Kidney glomerular epithelial cell (primary cell): Measurements from ENCODE around the gene CARD9.

Experiments
- DNase-seq: peaks from one replicate; lab custom pipeline; 2025; lab: John Stamatoyannopoulos, UW

CARD9 gene

DNA sequence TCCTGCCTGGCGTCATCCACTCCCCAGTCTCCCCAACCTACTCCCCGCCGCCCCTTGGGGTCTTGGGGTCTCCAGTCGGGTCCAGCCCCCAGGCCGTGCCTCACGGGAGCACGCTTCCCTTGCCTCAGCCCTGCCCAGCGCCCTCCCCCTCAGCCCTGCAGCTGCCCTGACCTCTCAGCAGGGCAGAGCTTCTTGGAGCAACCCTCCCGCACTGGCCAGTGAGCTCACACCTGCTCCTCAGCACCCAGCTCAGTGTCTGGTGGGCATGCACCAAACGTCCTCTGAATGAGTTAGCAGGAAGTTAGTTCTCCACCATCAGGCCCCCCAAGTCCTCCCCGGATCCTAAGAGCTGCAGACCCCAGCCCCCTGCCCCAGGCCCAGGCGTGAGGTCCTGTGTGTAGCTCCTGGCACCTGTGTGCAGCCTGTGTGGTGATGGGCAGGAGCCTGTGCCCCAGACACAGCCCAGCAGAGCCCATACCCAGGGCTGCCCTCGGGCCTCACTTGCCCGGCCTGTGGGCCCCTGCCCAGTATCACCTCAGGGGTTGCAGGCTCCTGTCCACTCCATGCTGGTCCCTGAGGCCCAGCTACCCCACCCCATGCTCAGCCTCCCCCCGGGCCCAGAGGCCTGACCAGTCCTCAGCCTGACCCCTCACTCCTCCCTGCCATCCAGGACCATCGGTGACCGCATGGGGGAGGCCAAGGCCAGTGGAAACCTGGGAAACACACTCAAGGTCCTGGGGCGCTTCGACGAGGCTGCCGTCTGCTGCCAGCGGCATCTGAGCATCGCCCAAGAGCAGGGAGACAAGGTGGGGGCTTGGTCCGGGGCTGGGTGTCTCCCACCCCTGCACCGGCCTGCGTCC lies 37.9 kb downstream of the CARD9 start:
- no peak for DNase-seq

DNA sequence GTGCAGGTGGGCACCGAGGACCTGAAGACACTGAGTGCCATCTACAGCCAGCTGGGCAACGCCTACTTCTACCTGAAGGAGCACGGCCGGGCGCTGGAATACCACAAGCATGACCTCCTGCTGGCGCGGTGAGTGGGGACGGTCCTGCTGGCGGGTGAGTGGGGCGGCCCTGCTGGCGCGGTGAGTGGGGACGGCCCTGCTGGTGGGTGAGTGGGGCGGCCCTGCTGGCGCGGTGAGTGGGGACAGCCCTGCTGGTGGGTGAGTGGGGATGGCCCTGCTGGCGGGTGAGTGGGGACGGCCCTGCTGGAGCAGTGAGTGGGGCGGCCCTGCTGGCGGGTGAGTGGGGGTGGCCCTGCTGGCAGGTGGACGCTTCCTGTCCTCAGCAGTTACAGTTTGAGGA lies 38.9 kb downstream of the CARD9 start:
- DNase-seq = no peak

DNA sequence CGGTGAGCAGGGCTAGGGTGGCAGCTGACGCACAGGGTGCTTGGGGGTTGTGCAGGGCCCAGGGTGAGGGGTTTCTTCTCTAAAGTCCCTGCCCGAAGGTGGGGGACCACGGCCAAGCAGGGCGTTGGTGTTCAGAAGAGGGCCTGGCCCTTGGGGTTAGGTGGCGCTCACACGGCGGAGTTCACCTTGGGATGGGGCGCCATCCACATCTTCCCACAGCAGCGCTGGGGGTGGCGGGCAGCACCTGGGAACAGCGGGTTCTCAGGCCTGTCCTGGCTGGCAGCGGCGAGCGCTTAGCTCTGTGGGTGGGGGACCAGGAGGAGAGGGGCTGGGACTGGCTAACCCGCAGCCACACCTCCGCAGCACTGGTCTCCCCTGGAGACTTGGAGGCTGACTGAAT lies 40.0 kb downstream of the CARD9 start:
- no peak for DNase-seq

DNA sequence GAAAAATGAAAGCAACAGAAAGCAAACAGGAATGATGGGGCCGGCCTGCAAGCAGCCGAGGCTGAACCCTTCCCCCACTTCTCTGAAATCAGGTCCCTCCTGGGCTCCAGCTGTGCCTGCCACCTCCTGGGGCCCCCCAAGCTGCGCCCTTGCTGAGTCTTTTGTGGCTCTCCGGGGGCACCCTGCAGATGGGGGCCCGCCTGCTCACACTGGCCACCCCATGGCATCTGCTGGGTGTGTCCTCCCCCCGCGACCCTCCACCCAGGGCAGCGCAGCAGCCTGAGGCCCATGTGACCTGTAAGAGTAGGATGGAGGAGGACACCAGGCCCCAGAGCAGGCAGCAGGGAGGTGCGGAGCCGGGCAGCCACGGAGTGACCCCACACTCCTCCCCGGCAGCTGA lies 40.4 kb downstream of the CARD9 start:
- DNase-seq = no peak

DNA sequence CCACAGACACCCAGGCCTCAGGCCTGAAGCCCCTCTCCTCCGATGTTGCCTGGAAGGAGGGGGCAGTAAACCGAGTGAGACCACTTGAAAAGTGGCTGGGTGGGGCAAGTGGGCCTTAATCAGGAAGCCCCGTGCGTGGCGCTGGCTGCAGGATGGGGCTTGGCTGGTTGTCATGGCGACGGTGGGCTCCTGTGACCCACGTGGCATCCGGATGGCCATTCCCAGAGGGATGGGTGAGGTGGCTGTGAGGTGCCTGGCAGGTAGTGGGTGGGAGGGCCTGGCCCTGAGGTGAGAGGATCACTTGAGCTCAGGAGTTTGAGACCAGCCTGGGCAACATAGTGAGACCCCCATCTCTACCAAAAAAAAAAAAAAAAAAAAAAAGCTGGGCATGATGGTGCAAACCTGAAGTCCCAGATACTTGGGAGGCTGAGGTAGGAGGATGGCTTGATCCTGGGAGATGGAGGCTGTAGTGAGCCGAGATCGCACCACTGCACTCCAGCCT lies 40.9 kb downstream of the CARD9 start:
- no peak for DNase-seq

DNA sequence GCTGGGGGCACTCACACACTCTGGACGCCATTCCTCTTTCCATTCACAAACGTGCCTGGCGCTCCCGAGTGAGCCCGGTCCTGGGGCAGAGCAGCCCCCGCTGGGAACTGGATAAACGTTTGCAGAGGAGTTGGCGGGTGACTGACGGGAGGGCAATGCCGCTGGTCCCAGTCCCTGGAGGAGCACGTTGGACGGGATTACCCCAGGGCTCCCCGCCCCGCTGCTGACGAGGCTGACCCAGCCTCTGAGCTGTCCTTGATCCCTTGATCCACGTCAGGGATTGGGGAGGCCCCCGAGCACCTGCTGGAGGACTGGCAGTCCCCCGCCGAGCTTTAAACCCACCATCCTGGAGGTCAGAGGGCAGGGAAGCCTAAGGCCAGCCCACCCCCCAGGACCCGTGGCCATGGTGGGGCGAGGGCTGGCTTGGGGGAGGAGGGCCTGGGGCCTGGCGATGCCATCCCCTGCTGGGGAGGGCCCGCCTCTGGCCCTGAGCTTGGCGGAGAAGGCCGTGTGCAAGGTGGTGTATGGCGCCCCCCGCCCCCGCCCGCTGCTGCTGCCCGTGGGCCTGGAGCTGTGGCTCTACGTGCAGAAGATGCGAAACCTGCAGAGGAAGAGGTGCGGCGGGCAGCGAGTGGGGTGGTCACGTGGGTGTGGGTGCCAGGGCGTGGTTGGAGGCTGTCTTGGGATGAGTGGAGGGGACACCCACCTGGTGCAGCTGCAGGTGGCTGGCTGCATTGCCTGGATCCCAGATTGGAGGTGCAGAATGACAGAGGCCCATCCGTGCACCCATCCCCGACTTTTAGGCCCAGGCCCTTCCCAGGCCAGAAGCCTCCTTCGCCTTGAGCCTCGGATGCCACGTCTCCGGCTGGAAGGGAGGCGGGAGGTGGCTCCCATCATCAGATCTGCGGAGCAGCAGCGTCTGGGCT lies 41.6 kb downstream of the CARD9 start:
- DNase-seq = no peak

DNA sequence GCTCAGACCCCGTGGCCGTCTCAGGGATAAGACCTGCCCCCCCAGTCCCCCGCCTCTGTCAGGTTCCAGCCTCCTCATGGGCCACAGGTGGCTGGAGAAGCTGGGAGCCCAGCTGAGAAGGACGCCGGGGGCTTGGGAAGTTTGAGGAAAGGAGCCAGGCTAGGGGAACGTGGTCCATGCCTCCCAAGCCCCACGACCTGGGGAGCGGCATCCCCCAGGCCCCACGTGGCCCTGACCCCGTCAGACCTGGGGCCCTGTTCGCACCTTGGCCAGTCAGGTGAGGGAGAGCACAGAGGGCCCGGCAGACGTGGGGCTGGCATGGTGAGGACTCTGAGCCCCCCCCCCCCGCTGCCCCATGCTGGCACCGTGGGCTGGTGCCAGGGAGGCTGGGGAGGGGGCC lies 42.4 kb downstream of the CARD9 start:
- DNase-seq = no peak

DNA sequence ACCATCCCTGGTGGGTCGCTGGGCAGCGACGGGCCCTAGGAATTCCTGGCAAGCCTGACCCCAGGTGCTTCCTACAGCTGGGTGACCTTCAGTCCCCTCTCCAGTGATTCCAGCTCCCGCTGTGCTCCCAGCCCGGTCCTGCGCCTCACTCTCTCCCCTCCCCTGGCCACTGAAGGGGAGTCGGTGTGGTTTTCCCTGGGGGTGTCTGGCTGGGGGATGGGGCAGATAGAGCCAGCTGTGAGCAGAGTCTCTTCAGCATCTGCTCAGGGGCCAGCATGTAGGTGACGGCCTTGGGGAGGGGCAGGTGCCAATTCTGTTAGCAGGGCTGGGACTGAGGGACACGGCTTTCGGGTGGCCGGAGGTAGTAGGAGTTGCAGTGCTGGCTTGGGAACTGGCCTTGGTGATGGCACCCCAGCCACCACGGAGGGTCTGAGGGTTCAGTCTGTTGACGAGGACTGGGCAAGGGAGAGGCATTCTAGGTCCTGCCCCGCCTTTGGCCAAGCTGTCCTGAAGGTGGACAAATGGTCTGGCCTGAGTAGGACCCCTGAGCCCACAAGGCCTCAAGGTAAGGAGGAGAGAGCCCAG lies 43.0 kb downstream of the CARD9 start:
- no peak for DNase-seq

DNA sequence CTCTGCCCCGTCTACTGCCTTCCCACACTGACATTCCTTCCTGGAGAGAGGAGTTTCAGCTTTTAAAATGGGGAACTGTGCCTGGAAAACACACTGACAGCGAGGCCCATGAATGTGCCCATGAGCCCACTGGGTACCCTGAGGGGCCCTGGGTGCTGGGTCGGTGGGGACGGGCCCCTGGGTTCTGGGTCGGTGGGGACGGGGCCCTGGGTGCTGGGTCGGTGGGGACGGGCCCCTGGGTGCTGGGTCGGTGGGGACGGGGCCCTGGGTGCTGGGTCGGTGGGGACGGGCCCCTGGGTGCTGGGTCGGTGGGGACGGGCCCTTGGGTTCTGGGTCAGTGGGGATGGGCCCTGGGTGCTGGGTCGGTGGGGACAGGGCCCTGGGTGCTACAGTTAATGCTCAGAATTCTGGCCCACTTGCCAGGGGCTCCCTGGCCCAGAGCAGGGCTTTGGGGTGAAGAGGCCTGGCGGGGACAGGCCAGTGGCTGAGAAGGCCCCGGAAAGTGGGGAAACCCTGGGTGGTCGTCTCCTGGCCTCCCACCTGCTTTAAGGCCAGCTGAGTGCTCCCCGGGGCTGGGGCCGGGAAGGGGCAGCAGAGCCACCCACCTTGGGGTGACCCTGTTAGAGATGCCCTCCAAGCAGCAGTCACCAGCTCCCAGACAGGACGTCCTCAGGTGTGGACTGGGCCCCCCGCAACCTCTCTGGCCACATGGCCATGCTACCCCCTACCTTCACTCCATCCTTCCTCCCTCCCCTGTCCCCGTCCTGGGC lies 43.6 kb downstream of the CARD9 start:
- DNase-seq = no peak

DNA sequence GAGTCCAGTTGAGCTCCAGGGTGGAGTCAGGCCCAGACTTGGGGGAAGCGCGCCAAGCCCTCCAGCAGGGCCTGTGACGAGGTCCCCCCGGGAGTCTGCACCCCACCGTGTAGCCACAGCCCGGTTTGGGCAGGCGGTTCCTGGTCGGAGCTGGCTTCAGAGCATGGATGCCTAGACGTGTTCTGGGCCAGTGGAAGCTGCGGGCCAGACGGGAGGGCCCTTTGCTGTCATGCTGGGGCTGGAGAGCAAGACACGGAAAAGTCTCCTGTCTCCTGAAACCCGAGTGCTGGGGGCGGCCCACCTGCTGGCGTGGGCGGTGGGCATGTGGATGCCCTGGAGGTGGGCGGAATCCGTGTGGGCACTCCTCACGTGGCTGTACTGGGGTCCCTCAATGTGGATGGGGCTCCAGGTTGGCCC lies 44.2 kb downstream of the CARD9 start:
- no peak for DNase-seq

DNA sequence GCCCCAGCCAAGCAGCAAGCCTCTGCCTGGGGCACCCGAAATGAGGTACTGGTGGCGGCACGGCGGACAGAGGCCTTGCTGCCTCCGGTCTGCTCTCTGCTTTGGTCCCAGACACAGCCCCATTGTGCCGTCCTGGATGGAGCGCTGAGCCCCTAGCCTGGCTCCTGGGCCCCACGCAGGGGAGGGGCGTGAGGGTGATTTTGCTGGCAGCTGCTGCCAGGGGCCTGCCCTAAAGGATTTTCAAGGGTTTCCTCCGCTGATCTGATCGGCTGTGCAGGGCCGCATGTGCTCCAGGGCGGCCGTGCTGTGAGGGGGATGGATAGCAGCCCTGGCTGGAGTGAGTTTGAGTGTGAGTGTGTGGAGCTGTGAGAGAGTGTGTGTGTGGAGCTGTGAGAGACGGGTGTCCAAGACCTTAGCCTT lies 44.8 kb downstream of the CARD9 start:
- no peak for DNase-seq

DNA sequence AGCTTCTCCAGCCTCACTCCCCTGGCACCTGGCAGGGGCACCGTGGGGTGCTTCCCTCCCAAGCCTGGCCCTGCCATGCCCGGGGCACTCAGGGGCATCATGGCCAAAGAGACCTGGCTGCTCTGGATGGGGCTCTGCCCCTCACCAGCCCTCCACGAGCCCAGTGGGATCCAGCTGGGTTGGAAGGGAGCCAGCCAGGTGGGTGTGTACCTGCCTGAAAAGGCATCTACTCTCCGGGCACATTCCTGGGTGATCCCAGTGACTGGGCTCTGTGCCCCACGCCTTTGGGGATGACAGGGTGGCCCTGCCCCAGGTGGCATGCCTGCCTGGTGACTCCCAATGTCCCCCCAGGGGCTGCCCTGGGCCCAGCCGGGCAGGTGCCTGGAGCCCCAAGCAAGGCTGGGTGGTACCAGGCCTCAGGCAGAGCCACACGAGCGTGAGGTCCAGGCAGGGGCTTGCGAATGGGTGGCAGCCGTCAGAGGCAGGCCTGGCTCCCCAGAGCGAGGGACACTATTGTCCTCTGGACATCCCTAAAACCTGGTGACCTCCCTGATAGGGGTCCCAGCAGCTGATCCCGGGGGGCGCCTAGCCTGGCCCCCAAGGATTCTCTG lies 45.4 kb downstream of the CARD9 start:
- no peak for DNase-seq

DNA sequence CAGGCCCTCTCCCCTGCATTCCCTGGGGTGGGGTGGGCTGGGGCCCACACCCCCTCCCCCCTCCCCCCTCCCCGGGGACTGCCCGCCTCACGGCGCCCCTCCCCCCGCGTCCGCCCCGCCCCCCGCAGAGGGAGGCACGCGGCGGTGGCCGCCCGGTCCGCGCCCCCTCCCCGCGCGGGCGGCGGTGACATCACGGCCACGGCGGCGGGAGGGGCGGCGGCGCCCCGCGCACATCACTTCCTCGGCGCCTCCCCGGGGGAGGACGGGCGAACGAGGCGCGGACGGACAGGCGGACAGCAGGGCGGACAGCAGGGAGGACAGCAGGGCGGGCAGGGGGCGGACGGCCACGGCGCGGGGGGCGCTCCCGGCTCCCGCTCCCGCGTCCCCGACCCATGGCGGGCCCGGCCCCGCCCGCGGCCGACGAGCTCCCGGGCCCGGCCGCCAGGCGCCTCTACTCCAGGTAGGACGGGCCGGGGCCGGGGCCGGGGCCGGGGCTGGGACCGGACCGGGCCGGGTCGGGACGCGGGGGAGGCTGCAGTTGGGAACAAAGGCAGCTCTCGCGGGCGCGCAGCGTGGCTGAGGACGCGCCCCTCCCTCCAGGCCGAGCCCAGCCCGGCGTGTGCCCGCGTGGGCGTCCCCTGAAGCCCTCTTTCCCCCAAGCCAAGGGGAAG lies 46.0 kb downstream of the CARD9 start, which contains the start of gene GPSM1:
TSS of gene GPSM1 (plus strand) at position 236 of the 671 bp plus-strand sequence. CDS start at position 393, 157 bp downstream.
- DNase-seq = peak; percentile 4

DNA sequence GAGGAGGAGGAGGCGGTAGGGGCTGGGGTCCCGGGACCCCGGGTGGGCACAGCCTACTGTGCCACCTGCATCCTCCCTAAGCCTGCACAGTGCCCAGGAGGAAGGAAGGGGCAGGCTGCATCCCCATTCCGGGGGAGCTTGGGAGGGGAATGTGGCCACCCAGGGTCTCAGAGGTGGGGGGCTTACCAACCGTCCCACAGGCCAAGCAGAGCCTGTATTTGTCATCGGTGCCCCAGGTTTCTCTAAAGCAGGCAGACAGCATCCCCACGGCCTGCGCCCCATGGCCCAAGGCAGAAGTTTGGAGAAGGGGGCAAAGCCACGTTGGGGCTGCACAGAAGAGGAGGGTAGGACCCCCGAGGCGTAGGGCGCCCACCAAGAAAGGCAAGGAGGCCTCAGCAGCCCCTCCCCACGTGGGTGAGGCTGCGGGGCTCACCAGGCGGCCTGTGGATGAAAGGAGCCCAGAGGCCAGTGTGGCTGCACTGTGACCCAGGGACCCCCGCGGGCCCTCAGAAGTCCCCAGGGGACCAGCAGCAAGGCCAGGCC lies 46.6 kb downstream of the CARD9 start:
- no peak for DNase-seq

DNA sequence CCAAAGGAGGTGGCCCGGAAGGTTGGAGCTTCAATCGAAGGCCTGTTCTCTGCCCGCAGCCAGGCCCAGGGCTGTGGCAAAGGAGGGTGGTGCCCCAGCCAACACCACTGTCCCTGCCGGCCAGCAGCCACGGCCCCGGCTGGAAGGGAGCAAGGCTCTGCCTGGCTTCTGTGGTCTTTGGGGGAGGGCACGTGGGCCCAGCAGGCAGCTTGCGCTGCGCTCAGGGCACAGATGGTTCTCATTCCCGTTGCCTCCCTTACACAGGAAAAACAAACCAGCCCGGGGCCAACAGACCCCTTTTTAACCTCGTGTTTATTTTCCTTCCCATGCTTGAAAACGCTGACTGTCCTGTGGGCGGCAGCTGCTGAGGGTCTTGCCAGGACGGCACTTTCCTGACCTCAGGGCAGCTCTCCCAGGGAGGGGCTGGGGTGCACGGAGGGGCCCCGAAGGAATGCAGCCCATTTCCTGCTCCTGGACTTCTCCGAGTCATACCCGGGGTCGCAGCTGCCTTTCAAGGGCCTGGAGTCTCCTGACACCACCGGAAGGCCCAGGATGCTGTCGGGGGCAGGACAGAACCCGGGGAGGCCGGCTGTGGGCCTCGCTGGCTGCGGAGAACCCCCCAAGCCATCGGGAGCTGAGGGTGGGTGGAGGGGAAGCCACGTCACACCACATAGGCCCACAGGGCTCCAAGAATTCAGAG lies 47.3 kb downstream of the CARD9 start:
- DNase-seq = peak; percentile 14

DNA sequence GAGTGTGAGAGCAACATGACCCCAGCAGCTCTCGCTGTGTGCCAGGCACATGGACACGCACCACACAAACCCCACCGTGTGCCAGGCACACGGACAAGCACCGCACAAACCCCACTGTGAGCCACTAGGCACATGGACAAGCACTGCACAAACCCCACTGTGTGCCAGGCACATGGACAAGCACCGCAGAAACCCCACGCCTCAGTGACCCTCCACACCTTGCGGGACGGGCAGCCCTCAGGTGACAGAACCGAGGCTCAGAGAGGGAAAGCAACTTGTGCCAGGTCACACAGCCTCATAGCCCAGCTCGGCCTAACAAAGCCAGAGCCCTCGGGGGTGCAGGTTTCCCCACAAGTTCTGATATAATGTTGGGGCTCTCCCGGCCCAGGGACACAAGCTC lies 48.1 kb downstream of the CARD9 start:
- DNase-seq = no peak

DNA sequence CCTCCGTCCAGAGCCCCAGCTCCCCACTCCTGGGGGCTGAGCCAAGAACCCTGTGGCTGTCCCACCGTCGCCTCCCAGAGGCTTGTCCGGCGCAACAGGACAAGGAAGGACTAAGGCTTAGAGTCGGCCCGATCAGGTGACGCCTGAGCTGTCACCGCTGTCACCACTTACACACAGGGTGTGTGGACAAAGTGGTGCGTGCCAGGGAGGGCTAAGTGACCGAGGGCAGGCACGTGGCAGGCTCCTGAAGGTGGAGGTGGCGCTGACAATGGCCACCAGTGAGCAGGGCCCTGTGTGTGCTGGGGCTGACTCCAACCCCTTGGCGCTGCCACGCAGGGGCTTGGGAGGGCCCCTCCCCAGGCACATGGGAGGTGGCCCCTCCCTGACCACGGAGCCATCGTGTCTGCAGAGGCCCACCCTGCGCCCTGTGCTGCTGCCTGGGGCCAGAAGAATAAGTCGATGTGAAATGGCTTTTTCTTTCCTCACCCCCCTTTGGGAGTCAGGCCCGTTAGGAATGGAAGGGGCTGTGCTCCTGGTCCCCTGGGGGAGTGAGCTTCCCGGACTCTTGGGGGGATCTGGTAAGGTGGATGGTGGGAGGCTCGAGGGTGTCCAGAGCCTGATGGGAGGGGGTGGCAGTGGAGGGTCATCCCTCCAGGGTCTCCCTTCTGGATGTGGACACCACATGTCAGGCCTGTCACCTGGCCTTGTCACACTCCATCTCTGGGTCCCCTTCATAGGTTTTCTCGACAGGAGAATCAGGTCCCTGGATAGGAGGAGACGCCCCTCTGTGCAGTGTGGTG lies 48.8 kb downstream of the CARD9 start:
- DNase-seq = no peak

DNA sequence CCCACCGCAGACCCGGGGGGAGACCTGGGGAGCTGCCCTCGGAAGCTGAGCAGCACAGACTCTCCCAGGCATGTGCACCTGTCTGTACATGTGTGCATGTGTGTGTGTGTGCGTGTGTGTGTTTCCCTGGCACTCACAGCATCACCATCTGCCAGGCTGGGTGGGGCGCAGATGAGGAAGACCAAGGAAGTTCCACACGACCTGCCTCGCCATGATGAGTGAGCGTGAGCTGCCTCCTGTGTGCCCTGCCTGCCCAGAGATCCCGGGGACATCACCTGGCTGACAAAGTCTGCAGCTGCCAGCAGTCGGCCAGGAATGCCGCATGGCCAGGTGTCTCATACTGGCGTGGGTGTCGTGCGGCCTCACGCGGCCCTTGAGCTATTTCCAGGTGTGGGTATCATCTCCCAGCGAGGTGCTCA lies 50.1 kb downstream of the CARD9 start:
- DNase-seq = no peak
